22Rv1 (cell line): ENCODE results near the gene GPC6.

Experiments
- ZFX ChIP-seq: fragments of 450-650 bp; IDR thresholded peaks from 2 replicates; pipeline ENCODE4 v1.6.1; 2017; ENCODE audit warnings: antibody characterized with exemption, borderline replicate concordance
- TF ChIP-seq, protein P1 (sequence below): fragments of 450-650 bp; IDR thresholded peaks from 2 replicates; pipeline ENCODE4 v1.5.1; 2017; ENCODE audit warnings: mild to moderate bottlenecking

- TF ChIP-seq, protein P1, sequence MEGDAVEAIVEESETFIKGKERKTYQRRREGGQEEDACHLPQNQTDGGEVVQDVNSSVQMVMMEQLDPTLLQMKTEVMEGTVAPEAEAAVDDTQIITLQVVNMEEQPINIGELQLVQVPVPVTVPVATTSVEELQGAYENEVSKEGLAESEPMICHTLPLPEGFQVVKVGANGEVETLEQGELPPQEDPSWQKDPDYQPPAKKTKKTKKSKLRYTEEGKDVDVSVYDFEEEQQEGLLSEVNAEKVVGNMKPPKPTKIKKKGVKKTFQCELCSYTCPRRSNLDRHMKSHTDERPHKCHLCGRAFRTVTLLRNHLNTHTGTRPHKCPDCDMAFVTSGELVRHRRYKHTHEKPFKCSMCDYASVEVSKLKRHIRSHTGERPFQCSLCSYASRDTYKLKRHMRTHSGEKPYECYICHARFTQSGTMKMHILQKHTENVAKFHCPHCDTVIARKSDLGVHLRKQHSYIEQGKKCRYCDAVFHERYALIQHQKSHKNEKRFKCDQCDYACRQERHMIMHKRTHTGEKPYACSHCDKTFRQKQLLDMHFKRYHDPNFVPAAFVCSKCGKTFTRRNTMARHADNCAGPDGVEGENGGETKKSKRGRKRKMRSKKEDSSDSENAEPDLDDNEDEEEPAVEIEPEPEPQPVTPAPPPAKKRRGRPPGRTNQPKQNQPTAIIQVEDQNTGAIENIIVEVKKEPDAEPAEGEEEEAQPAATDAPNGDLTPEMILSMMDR = no peak
- TF ChIP-seq ZFX = no peak
These were observed 1103.3 kb downstream of the GPC6 start for GRCh38 chr13:94329754-94330551.
